Measurements from ENCODE around the gene MPIG6B.

The MPIG6B gene

DNA sequence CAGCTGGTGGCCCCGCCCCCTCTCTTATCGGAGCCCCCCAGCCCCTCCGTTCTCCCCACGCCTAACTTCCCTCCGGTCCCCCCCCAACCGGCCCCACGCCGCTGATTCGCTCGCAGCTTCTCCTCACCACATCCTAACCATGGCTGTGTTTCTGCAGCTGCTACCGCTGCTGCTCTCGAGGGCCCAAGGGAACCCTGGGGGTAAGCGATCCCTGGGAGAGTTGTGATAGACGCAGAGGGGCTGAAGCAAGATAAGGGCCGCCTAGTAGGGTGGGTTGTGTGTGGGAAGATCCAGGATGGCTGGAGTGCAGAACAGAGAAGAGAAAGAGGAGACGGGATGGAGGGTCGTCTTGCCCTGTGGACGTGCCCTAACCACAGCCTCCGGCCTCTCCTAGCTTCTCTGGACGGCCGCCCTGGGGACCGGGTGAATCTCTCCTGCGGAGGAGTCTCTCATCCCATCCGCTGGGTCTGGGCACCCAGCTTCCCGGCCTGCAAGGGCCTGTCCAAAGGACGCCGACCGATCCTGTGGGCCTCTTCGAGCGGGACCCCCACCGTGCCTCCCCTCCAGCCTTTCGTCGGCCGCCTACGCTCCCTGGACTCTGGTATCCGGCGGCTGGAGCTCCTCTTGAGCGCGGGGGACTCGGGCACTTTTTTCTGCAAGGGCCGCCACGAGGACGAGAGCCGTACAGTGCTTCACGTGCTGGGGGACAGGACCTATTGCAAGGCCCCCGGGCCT is at the start of gene MPIG6B:
Gene MPIG6B (plus strand): TSS at position 129 of the 735 bp plus-strand sequence. CDS start 11 bp downstream, at position 140.
- no peak within 1 kb of the TSS for H3K9ac ChIP-seq (ENCODE audit: low read depth, low read length)
- no peaks in the 10 kb centered on the region for H3K9me3 ChIP-seq (ENCODE audit: control insufficient read depth, insufficient read depth, low read length)
- H3K4me1 ChIP-seq (ENCODE audit: control insufficient read depth, insufficient read depth, low read length) = peaks cover 5% of the 10 kb centered on the region
- no peak within 1 kb of the TSS for H3K27ac ChIP-seq (ENCODE audit: low read depth, low read length)
- H3K4me3 ChIP-seq (ENCODE audit: low read depth, low read length) = no peak within 1 kb of the TSS
- peaks cover 20% of the 10 kb centered on the region for H3K36me3 ChIP-seq (ENCODE audit: control insufficient read depth, insufficient read depth, low read length)
- no peaks in the 10 kb centered on the region for H3K27me3 ChIP-seq (ENCODE audit: control insufficient read depth, insufficient read depth, low read length)

- Histone ChIP-seq H3K27ac (ENCODE audit: low read depth, low read length) (no peak overlapping the region), H3K9ac (ENCODE audit: low read depth, low read length) (no peak overlapping the region), H3K36me3 (ENCODE audit: control insufficient read depth, insufficient read depth, low read length) (peaks cover 18% of the 10 kb centered on the region), H3K4me3 (ENCODE audit: low read depth, low read length) (no peak overlapping the region), H3K9me3 (ENCODE audit: control insufficient read depth, insufficient read depth, low read length) (no peaks in the 10 kb centered on the region), H3K27me3 (ENCODE audit: control insufficient read depth, insufficient read depth, low read length) (peaks cover 7% of the 10 kb centered on the region), H3K4me1 (ENCODE audit: control insufficient read depth, insufficient read depth, low read length) (0 out of 2 replicates have a peak, but pooled peaks cover 3% of the 10 kb centered on the region)
These were observed 46.8 kb upstream of the MPIG6B start for GRCh38 chr6:31676322-31676903.

DNA sequence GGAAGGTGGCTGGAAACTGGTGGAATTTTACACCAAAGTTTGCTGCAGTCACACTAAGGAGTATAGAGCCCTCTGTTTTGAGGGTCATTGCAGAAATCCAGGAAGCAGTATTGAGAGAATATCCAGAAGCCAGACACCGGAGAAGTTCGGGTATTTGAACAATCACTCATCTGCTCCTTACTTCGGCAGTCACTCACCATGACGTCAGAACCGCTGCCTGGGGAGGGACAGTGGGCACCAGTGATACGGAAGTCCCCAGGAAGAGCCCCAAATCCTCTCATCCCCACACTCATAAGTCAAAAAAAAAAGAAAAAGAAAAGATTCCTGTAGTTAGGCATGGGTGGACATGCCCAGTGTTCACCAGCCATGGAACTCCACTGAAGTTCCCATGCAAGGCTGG is 46.3 kb upstream of the MPIG6B start:
- Histone ChIP-seq H3K27ac (ENCODE audit: low read depth, low read length) (no peak overlapping the region), H3K4me3 (ENCODE audit: low read depth, low read length) (no peak overlapping the region), H3K4me1 (ENCODE audit: control insufficient read depth, insufficient read depth, low read length) (0 out of 2 replicates have a peak, but pooled peaks cover 3% of the 10 kb centered on the region), H3K36me3 (ENCODE audit: control insufficient read depth, insufficient read depth, low read length) (peaks cover 13% of the 10 kb centered on the region), H3K9me3 (ENCODE audit: control insufficient read depth, insufficient read depth, low read length) (no peaks in the 10 kb centered on the region), H3K27me3 (ENCODE audit: control insufficient read depth, insufficient read depth, low read length) (peaks cover 11% of the 10 kb centered on the region), H3K9ac (ENCODE audit: low read depth, low read length) (no peak overlapping the region)

DNA sequence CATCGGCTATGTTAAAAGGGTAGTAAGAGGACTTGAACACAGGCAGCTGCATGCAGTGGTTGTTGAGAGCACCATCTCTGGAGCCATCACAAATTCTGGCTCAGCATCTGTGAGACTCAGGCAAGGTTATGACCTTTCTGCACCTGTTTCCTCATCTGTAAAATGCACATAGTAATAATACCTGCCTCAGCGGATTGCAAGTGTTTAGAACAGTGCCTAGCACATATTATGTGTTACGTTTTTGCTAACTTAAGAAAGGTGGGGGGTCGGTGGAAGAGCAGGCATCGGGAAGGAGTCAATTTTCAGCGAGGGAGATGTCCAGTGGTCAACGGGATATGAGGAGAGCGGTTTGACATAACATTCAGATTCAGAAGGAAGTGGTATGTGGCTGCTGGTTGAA is 45.2 kb upstream of the MPIG6B start:
- H3K4me3 ChIP-seq (ENCODE audit: low read depth, low read length) = no peak overlapping the region
- no peaks in the 10 kb centered on the region for H3K9me3 ChIP-seq (ENCODE audit: control insufficient read depth, insufficient read depth, low read length)
- H3K36me3 ChIP-seq (ENCODE audit: control insufficient read depth, insufficient read depth, low read length) = peaks cover 4% of the 10 kb centered on the region; the same call in 1 of the 2 replicates

DNA sequence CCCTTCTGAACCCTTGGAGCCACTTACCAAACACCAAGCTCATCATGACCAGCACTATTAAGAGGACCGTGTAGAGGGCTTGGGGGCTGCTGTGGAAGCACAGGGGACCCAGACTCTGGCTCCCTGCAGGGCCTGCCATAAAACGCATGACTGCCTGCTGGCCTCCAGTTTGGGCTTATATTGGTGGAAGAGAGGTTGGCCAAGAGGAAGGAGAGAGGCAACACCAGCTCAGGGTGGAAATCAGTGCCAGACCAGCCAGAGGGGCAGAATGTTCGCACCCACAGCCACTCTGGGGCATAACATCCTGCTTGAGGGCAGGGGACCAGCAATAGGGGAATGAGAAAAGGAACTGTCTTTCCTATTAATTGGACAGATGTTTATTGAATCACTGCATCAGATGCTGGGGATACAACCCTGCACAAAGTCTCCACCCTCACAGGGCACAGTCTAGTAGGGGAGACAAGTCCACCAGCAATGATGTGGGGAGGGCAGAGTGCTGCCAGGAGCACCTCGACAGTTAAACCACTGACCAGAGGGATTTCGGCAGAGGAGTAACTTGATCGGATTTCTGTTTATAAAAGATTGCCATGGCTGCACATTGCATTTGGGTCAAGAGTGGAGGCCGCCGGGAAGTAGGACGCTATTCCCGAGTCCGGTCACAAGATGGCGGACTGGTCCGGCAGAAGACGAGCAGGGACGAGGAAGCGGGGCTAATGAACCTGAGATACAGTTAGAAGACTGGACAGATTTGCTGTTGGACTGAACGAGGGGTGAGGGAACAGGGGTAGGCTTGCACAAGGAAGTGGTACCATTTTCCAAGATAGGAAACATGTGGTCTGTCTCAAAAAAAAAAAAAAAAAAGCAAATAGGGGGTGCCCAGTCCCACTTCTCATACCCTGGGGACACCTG is 42.7 kb upstream of the MPIG6B start, which contains the start of gene LY6G5C:
Gene LY6G5C (minus strand): TSS at position 842 of the 909 bp plus-strand sequence. CDS start 694 bp downstream, at position 148.
- Histone ChIP-seq H3K4me1 (ENCODE audit: control insufficient read depth, insufficient read depth, low read length) (peaks cover 6% of the 10 kb centered on the region; the same call in 1 of the 2 replicates), H3K9ac (ENCODE audit: low read depth, low read length) (no peak within 1 kb of the TSS), H3K4me3 (ENCODE audit: low read depth, low read length) (peak within 1 kb of the TSS; percentile 51), H3K9me3 (ENCODE audit: control insufficient read depth, insufficient read depth, low read length) (no peaks in the 10 kb centered on the region), H3K27me3 (ENCODE audit: control insufficient read depth, insufficient read depth, low read length) (peaks cover 17% of the 10 kb centered on the region), H3K36me3 (ENCODE audit: control insufficient read depth, insufficient read depth, low read length) (no peaks in the 10 kb centered on the region; the same call in 1 of the 2 replicates), H3K27ac (ENCODE audit: low read depth, low read length) (no peak within 1 kb of the TSS)

More for the DNA sequence above, 45.2 kb upstream of the MPIG6B start:
- Histone ChIP-seq H3K27ac (ENCODE audit: low read depth, low read length) (no peak overlapping the region), H3K4me1 (ENCODE audit: control insufficient read depth, insufficient read depth, low read length) (0 out of 2 replicates have a peak, but pooled peaks cover 3% of the 10 kb centered on the region), H3K9ac (ENCODE audit: low read depth, low read length) (0 out of 2 replicates have a peak overlapping the region, but pooled peaks have one; percentile 23), H3K27me3 (ENCODE audit: control insufficient read depth, insufficient read depth, low read length) (peaks cover 17% of the 10 kb centered on the region)

GRCh38 chr6:31681135-31681671 is 42.0 kb upstream of the MPIG6B start:
- Histone ChIP-seq H3K4me1 (ENCODE audit: control insufficient read depth, insufficient read depth, low read length) (peaks cover 6% of the 10 kb centered on the region; the same call in 1 of the 2 replicates), H3K36me3 (ENCODE audit: control insufficient read depth, insufficient read depth, low read length) (peaks cover 5% of the 10 kb centered on the region; the same call in 1 of the 2 replicates), H3K9ac (ENCODE audit: low read depth, low read length) (no peak overlapping the region), H3K27me3 (ENCODE audit: control insufficient read depth, insufficient read depth, low read length) (peaks cover 17% of the 10 kb centered on the region), H3K27ac (ENCODE audit: low read depth, low read length) (no peak overlapping the region), H3K9me3 (ENCODE audit: control insufficient read depth, insufficient read depth, low read length) (no peaks in the 10 kb centered on the region), H3K4me3 (ENCODE audit: low read depth, low read length) (peak overlapping the region; percentile 51)

DNA sequence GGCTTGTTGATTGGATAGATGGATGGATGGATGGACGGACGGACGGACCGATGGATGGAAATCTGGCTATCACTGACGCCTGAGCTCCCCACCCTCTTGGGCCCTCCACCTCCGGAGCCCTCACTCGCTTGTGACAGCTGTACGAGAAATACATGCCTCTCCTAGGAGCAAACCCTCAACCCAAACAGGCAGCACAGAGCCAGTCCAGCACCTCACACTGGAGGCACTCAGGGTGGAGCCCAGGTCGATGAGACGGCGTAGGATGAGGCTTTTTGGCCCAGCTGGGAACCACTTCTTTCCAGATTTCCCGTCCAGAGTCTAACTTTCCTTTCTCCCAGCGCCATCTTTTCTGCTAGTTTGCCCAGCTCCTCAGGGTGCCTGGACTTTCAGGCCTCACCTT is 39.6 kb upstream of the MPIG6B start:
- peaks cover 29% of the 10 kb centered on the region for H3K36me3 ChIP-seq (ENCODE audit: control insufficient read depth, insufficient read depth, low read length)
- H3K4me1 ChIP-seq (ENCODE audit: control insufficient read depth, insufficient read depth, low read length) = peaks cover 10% of the 10 kb centered on the region; the same call in 1 of the 2 replicates
- peaks cover 17% of the 10 kb centered on the region for H3K27me3 ChIP-seq (ENCODE audit: control insufficient read depth, insufficient read depth, low read length)
- H3K9ac ChIP-seq (ENCODE audit: low read depth, low read length) = no peak overlapping the region
- no peaks in the 10 kb centered on the region for H3K9me3 ChIP-seq (ENCODE audit: control insufficient read depth, insufficient read depth, low read length)
- H3K4me3 ChIP-seq (ENCODE audit: low read depth, low read length) = peak overlapping the region; percentile 60
- H3K27ac ChIP-seq (ENCODE audit: low read depth, low read length) = no peak overlapping the region

GRCh38 chr6:31686483-31686882 is 36.7 kb upstream of the MPIG6B start:
- H3K36me3 ChIP-seq (ENCODE audit: control insufficient read depth, insufficient read depth, low read length) = peaks cover 58% of the 10 kb centered on the region
- H3K9me3 ChIP-seq (ENCODE audit: control insufficient read depth, insufficient read depth, low read length) = no peaks in the 10 kb centered on the region
- no peak overlapping the region for H3K9ac ChIP-seq (ENCODE audit: low read depth, low read length)
- H3K27ac ChIP-seq (ENCODE audit: low read depth, low read length) = no peak overlapping the region
- peaks cover 7% of the 10 kb centered on the region; the same call in 1 of the 2 replicates for H3K4me1 ChIP-seq (ENCODE audit: control insufficient read depth, insufficient read depth, low read length)
- no peak overlapping the region for H3K4me3 ChIP-seq (ENCODE audit: low read depth, low read length)
- H3K27me3 ChIP-seq (ENCODE audit: control insufficient read depth, insufficient read depth, low read length) = peaks cover 9% of the 10 kb centered on the region

- peaks cover 7% of the 10 kb centered on the region; the same call in 1 of the 2 replicates for H3K4me1 ChIP-seq (ENCODE audit: control insufficient read depth, insufficient read depth, low read length)
- H3K9ac ChIP-seq (ENCODE audit: low read depth, low read length) = no peak overlapping the region
- H3K27me3 ChIP-seq (ENCODE audit: control insufficient read depth, insufficient read depth, low read length) = peaks cover under 1% of the 10 kb centered on the region
- peaks cover 64% of the 10 kb centered on the region for H3K36me3 ChIP-seq (ENCODE audit: control insufficient read depth, insufficient read depth, low read length)
- H3K27ac ChIP-seq (ENCODE audit: low read depth, low read length) = no peak overlapping the region
- H3K4me3 ChIP-seq (ENCODE audit: low read depth, low read length) = no peak overlapping the region
- H3K9me3 ChIP-seq (ENCODE audit: control insufficient read depth, insufficient read depth, low read length) = no peaks in the 10 kb centered on the region
These were observed 35.9 kb upstream of the MPIG6B start for GRCh38 chr6:31687321-31687720.
